ENCODE data around the gene CACNB1.
"Not testable (repeated sequence)": the region's sequence is repeated elsewhere in the genome, so short reads cannot be mapped to it uniquely, and the experiment has no call there.

Gene CACNB1

DNA sequence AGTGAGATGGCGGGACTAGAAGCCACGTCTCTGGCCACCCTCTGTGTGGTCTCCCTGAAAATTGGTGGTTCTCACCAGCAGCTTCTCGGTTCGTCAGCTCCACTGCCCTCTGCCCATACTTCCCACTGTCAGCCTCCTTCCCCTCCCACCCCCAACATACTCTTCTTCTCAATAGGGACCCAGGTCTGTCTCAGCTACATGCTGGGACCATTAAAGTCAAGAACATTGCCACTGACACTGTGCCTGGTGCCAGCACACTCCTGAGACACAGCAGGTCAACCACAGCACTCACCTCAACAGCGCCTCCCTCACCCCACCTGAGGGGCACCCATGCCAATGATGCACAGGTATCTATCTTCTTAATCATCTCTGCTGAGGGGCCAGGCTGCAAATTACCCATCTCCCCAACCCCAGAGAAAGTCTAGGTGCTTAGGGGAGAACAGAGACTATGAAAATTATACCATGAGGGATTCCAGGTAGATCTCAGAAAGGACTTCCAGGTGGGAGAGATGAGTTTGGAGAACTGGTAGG lies 47.3 kb downstream of the CACNB1 start:
- DNase-seq: no peak

GRCh38 chr17:39147221-39148185 lies 50.0 kb downstream of the CACNB1 start:
- no peak for DNase-seq

DNA sequence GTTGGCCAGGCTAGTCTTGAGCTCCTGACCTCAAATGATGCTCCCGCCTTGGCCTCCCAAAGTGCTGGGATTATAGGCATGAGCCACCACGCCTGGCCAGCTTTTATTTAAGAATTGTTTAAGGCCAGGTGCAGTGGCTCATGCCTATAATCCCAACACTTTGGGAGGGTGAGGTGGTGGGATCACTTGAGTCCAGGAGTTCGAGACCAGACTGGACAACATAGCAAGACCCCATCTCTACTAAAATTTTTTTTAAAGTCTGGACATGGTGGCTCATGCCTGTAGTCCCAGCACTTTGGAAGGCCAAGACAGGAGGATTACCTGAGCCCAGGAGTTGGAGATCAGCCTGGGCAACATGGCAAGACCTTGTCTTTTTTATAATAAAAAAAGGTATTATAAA lies 51.2 kb downstream of the CACNB1 start:
- no peak for DNase-seq

GRCh38 chr17:39145143-39145542 lies 52.3 kb downstream of the CACNB1 start:
- DNase-seq: no peak

GRCh38 chr17:39144416-39144840 lies 53.0 kb downstream of the CACNB1 start:
- peak in 2 of 3 experiments; percentile 7 to 46 for DNase-seq

DNA sequence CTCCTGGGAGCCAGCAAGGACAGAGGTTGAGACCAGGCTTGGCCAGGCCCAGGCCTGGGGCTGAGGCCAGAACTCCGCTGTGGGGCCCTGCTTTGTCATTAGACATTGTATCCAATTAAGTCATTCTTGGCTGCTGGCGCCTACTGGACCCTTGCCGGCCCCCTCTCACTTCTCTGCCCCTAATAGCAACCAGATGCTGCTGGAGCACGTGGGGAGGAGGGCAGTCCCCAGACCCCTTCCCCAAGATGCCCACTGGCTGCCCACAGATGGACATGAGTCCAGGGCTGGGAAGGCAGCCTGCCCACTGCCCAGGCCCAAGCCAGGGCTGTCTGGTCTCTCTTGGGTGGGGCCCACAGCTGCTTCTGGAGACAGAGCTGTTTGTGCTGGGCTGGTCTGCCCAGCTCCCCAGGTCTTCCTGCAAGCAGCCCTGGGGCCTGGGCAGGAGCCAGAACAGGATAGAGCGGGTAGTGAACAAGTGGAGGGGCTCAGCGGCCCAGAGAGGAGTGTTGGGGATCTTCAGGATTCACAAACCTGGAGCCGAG lies 53.8 kb downstream of the CACNB1 start:
- DNase-seq: no peak

DNA sequence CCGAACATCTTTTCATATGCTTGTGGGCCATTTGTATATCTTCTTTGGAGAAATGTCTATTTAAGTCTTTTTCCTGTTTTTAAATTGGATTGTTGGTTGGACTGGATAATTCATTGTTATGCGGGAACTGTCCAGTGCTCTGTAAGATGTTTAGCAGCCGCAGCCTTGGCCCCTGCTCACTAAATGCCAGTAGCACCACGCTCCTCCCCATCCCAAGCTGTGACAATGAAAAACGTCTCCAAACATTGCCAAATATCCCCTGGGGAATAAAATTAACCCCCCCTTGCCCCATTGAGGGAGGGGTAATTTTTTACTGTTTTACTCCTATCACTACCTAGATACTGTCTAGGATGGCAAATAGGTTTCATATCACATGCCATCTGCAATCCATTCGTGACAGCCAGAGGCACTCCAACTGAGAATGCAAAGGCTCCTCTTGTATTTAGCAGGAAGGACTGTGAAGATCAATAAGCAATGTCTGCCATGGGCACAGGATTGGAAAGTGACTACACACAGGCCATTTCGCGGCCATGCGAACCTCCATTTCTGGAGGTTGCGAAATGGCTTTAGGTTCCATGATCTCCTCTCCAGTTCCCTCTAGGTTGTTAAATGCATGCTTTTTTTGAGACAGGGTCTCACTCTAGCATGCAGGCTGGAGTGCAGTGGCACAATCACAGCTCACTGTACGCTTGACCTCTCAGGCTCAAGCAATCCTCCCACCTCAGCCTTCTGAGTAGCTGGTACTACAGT lies 55.4 kb downstream of the CACNB1 start:
- DNase-seq: no peak

DNA sequence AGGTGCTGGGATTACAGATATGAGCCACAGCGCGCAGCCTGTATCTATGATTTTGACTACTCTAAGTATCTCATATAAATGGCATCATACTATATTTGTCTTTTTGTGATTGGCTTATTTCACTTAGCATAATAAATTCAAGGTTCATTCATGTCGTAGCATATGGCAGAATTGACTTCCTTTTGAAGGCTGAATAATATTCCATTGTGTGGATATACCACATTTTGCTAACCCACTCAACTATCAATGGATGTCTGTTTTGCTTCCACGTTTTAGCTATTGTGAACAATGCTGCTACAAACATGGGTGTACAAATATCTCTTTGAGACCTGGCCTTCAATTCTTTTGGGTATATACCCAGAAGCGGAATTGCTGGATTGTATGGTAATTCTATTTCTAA lies 56.2 kb downstream of the CACNB1 start:
- DNase-seq: no peak

GRCh38 chr17:39139561-39139960 lies 57.9 kb downstream of the CACNB1 start:
- no peak for DNase-seq

DNA sequence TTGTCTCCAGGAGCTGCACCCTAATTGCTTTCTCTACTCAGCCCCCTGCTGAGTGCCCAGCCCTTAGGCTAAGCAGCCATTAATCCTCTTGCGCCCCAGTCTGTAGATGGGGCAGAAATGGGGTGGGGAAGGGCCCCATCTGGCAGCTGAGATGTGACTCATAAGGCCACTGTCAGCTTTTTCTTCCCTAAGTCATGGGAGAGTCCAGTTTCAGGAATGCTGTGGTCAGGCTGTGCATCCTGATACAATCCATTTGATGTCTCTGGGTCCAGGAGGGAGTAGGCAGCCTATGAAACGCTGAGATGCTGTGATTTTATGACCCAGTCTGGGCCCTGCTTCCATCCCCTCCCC lies 58.3 kb downstream of the CACNB1 start:
- DNase-seq: no peak

GRCh38 chr17:39138431-39139160 lies 58.9 kb downstream of the CACNB1 start:
- DNase-seq: no peak

DNA sequence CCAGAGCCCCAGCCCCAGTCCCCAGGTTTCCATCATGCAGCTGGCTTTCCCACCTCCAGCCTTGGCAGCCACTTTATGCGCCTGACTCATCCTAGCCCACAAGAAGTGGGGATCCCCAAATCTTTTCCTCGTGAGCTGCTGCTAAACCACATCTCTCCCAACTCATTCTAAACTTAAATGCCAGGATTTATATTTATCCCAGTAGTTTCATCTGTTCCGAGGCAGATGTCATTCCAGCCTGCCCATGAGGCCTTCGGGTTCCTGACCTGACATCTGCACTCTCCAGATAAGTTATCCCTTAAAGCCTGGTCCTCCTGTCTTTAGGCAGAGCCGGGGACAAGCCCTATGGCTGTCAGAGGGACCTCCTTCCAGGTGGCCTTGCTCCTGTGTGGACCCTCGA lies 62.6 kb downstream of the CACNB1 start:
- no peak for DNase-seq

DNA sequence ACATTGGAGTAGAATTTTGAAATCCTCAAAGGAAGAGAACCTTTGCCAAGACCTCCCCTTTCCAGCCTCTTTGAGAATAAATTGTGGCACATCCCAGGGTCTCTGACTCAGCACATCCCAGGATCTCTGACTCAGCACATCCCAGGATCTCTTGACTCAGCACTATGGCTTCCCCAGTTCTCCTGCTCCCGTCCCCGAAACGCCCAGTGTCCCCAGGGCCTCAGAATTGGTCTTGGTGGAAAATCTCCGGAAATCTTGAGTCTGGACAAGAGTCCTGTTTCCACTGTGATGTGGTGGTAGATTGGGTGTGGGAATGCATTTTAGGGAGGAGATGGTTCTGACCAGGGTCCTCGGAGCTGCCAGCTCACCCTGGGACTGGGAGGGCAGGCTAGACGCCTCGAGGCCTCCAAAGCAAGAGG lies 65.3 kb downstream of the CACNB1 start:
- DNase-seq: no peak

DNA sequence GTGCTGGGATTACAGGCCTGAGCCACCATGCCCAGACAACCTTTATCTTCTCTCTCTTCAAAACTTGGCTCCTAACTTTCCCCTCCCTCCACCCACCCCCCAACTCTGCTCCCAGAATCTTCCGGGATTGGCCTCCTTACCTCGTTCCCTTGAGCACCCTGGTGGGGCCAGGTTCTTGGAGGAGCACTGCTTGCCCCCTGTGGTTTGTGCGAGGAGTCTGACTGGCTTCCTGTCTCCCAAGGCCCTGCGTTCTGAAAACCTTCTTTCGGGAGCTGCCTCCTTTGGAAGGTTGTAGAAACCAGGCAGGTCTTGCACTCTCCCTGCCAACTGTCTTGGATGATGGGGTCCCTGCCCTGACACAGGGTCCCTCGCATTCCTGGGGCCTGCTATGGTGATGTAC lies 65.9 kb downstream of the CACNB1 start:
- DNase-seq: no peak

GRCh38 chr17:39130205-39130604 lies 67.3 kb downstream of the CACNB1 start:
- DNase-seq: no peak

- not testable (repeated sequence) for DNase-seq
Measured at GRCh38 chr17:39129544-39129943, 67.9 kb downstream of the CACNB1 start.

DNA sequence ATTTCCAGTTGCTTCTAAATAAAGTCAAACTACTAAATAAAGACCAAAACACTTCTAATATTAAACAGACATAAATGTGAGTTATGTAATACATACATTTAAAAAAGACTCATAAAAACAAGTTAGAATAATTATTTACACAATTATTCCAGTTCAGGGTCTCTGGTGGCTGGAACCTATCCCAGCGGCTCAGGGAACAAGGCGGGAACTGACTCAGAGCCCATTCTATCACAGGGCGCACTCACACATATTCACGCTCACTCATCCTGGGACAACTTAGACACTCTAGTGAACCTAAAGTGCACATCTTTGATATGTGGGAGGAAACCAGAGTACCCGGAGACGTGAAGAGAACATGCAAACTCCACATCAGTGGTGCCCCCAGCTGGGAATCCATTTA lies 71.0 kb downstream of the CACNB1 start:
- no peak for DNase-seq

- DNase-seq: no peak
Measured at GRCh38 chr17:39125143-39125875, 72.2 kb downstream of the CACNB1 start.

GRCh38 chr17:39123627-39124026 lies 73.8 kb downstream of the CACNB1 start:
- no peak for DNase-seq

Measured in NCI-H1417 (cell line).